NCI-H1436 (cell line): Measurements from ENCODE around the gene APMAP.

Experiments used
- DNase-seq: peaks from one replicate; lab custom pipeline; 2025; lab: John Stamatoyannopoulos, UW

The APMAP gene

GRCh38 chr20:24987244-24987643 lies 5.3 kb downstream of the APMAP start:
- DNase-seq = no peak

DNA sequence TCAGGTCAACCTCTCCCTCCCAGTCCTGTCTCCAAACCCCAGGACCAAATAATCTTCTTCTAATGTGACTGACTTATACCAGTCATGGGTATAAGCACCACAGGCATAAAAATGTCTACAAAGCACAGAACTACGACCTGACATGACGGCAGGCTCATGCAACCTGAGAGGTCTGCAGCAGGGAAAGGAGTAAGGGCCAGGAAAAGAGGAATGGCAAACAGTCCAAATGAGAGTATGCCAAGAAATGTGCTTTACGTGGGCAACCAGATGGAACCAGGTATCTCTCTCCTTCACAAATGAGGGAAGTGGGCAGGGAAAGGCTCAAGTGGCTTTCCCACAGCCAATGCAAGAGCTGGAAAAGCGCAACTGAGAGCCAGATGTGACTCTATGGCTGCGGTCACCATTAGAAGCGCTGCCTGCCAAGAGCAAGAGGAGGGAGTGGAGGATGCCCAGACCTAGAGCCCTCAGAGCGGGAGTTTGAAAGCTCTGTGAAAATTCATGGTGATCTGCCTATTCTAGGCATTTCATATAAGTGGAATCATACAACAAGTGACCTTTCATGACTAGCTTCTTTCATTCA lies 6.0 kb downstream of the APMAP start:
- no peak for DNase-seq

DNA sequence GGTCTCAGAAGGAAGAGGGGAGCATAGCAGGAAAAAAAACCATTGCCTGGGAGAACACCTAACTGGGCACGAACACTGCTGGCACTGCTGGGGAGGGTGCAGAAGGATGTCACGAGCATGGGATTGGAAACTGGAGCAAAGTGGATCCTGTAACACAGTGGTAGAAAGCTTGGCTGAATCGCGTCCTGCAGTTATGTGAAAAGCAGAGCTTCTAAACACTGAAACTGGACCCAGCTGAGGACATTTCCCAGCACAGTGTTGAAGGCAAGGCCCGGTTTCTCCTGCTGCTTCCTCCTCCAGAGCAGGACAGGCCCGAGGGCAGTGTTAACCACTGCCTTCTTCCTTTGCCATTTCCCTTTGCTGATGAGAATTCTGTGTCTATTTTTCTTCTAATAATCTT lies 6.7 kb downstream of the APMAP start:
- DNase-seq = no peak

- no peak for DNase-seq
These were observed 7.5 kb downstream of the APMAP start for GRCh38 chr20:24984961-24985640.

- DNase-seq = no peak
These were observed 8.7 kb downstream of the APMAP start for GRCh38 chr20:24983896-24984295.

GRCh38 chr20:24981790-24982189 lies 10.8 kb downstream of the APMAP start:
- no peak for DNase-seq

DNA sequence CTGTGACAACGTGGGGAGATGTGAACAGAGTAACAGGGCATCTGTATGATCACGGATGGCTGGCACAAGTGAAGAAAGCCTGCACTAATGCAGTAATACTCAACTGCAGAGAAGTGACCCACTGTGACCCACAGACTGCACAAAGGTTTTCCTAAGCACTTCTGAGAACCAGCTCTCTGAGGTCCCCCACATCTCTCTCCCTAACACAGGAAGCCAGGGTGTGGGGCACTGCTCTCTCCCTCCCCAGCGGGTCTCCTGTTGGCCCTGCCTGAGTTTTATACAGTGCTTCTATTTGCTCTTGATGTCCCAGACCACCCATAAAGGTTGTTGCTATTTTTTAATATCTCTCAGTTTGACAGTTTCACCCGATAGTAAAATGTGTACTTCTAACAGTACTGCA lies 11.3 kb downstream of the APMAP start:
- no peak for DNase-seq

- no peak for DNase-seq
These were observed 12.1 kb downstream of the APMAP start for GRCh38 chr20:24980291-24981053.

DNA sequence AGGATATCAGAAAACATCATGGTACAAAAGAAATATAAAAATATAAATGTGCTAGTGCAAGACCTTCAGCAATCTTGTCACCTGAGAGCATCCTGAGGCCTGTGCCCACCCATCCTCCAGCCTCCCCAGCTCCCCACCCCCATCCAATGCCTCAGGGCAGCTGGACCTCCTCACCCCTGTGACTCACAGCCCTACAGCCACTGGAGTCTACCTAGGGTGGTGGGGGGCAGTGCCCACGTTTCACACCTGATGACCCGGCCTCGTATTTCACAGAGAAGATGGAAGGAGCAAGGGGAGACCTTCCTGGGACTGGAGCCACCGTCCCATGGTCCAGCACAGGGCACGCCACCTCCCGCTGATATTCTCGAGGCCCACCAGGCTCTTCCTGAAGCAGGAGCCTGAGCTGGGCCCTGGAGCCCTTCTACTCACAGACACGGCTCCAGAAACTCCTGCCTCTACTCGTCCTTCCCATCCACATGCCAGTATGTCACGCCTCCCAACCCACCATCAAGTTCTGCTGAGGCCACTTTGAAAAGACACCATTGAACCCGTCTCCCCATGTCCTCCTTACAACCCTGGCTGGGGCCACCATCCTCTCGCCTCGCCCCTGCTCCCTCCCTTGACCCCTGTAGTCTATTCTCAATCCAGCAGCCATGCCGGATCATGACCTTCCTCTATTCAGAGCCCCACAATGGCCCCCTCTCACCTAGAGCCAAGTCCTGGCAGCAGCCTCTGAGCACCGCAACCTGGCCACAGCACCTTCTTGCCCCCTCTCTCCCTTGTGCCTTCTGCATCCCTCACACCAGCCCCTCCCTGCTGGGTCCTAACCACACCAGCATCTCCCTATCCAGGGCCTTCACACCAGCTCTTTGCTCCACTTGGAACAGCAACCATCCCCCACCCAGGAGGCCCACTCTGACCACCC lies 13.3 kb downstream of the APMAP start:
- DNase-seq = no peak

DNA sequence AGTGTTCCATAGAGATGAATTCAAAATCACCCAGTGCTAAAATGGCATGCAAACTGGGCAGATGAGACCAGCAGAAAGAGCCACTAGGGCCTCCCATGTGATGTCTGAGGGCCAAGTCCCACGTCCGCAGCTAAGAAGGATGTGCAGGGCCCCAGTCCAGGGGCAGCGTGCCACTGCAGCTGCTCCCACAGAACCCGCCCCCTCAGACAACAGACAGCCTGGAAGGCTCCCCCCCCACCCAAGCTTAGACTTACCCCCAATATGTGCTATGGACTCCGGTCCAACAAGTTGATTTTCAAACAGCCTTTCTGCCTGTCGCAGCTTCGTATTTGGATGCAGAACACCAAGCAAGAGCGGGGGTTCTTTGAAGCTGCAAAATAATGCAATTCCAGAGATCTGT lies 14.0 kb downstream of the APMAP start:
- no peak for DNase-seq

GRCh38 chr20:24977797-24978196 lies 14.8 kb downstream of the APMAP start:
- no peak for DNase-seq

- no peak for DNase-seq
These were observed 15.2 kb downstream of the APMAP start for GRCh38 chr20:24977336-24977735.

DNA sequence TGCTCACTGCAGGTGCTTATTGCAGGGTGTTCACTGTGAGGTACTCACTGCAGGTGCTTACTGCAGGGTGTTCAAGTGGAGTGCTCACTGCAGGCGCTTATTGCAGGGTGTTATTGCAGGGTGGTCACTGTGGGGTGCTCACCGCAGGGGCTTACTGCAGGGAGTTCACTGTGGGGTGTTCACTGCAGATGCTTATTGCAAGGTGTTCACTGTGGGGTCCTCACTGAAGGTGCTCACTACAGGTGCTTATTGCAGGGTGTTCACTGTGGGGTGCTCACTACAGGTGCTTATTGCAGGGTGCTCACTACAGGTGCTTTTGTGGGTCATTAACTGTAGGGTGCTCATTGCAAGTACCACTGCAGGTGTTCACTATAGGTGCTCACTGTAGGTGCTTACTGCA lies 20.2 kb downstream of the APMAP start:
- no peak for DNase-seq

- DNase-seq = no peak
These were observed 21.0 kb downstream of the APMAP start for GRCh38 chr20:24971376-24972101.

- DNase-seq = no peak
These were observed 21.8 kb downstream of the APMAP start for GRCh38 chr20:24970754-24971153.

GRCh38 chr20:24970030-24970553 lies 22.5 kb downstream of the APMAP start:
- DNase-seq = no peak

DNA sequence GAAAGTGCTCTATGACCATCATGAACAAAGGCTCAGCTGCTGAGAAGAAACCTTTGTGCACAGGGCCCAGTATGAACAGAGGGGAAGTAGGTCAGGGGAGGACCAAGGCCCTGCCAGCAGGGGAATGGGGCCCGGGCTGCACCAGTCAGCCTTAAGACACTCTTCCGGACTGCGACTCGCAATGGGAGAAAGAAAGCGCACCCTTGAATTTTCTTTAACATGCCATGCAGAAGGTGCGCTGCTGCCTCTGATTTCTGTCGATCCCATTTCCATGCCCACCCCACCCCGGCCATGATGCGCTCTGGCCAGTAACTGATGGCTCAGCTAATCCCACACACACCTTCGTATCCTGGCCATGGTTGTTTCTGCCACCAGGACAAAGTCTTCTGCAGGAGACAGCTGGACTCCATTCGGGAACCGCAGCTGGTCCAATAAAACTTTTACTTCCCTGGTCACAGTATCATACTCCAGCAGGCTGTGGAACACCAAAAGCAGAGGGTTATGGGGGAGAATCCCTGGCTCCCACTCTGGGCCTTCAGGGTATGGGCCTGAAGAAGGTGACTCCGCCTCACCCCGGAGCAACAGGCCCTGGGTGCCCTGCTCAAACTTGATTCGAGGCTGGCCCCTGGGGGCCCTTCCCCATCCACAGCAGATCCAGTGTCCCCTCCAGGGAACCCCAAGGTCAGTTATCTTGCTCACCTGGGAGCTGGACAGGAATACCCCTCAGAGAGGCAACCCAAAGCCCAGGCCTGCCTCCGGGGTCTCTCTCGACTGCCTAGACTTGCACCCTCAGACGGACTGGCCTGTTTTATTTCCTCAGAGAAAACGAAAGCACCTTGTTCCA lies 23.1 kb downstream of the APMAP start:
- no peak for DNase-seq

GRCh38 chr20:24968278-24968800 lies 24.2 kb downstream of the APMAP start:
- DNase-seq = no peak

DNA sequence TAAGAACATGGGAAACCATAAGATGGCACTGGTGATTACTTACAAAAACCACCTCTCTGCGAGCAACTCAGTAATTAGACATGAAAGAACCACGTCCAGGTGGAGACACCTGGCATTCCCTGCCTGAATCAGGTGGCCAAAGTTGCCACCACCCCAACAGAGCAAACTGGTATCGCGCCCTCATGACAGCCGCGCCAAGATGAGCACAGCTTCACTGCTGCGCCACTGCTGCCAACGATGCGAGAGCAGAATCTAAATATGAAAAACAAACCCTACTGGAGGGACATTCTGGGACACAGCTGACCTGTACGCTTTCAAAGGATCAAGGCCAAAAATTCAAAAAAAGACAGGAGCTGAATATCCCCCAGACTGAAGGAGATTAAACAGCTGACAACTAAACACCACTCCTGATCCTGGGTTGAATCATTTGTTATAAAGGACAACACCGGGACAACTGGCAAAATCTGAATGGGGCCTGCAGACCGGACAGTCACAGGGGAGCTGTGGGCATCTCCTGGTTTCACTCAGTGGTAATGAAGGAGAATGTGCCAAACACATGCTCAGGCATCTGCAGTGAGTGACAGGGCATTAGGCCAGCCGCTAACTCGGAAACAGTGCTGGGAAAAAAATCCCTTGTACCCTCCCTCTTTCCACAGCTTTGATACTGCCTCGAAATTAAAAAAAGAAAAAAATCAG lies 26.1 kb downstream of the APMAP start:
- no peak for DNase-seq
